HL-60 (cell line): ENCODE results near the gene KIF25.

Experiments used
- DNase-seq, 2 experiments: peaks; one replicate each; pipeline ENCODE4 v3.0.0-alpha.2; 2010 to 2020; ENCODE audit warnings: low read depth in 1 of 2, low spot score in 1 of 2
- H3K27ac ChIP-seq: fragments of 250-450 bp; sonication (Bioruptor Pico); replicated peaks from 2 replicates; pipeline ENCODE4 v1.5.1; 2020; ENCODE audit warnings: mild to moderate bottlenecking, moderate library complexity
- H3K27me3 ChIP-seq: fragments of 250-450 bp; sonication (Bioruptor Pico); 2 replicates; pipeline ENCODE4 v1.5.1; 2021; ENCODE audit warnings: mild to moderate bottlenecking, moderate library complexity; ENCODE audit not compliant: insufficient read depth, poor library complexity, severe bottlenecking
- H3K4me3 ChIP-seq: replicated peaks from 2 replicates; pipeline ENCODE4 v1.5.1; 2011; ENCODE audit warnings: mild to moderate bottlenecking, control low read depth, low read length; ENCODE audit not compliant: insufficient read depth
- CTCF ChIP-seq: IDR thresholded peaks from one replicate; pipeline ENCODE4 v1.5.1; 2011; ENCODE audit warnings: low read length, control low read depth, inconsistent platforms; ENCODE audit not compliant: insufficient read depth
- GABPA ChIP-seq: IDR thresholded peaks from 2 replicates; pipeline ENCODE4 v1.6.1; 2012; ENCODE audit warnings: low read depth
- POLR2AphosphoS5 ChIP-seq: IDR thresholded peaks from 2 replicates; pipeline ENCODE4 v1.6.1; 2012; ENCODE audit warnings: low read depth
- SPI1 ChIP-seq: IDR thresholded peaks from 2 replicates; pipeline ENCODE4 v1.6.1; 2012; ENCODE audit warnings: low read depth, mild to moderate bottlenecking, borderline replicate concordance
- TF ChIP-seq, protein P1 (sequence below): IDR thresholded peaks from 2 replicates; pipeline ENCODE4 v1.6.1; 2012; ENCODE audit warnings: low read depth; ENCODE audit not compliant: insufficient replicate concordance

Gene KIF25

DNA sequence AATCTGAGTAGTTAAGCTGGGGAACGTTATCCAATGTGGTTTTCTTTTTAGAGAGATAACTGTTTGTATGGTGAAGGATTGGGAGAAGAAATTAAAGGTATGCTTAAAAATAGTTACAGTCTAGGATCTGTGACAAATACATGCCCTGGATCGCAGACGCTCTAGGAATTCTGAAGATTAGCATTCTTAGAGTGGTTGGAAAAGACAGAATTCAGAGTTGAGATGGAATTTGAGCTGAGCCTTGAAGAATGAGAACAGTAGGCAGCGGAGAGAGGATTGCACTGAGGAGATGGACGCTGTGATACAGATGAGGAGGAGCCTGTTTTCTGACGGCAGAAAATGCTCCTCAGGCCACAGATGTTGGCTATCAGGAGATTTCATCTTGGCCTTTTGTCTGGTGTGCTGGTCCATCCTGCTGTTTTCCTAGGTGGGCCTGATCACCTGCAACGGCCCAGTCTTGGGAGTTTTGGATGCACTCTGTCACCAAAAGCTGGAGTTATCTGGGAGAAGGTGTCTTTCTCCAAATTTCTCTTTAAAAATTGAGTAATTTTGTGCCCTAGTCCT, 48.3 kb upstream of the KIF25 start:
- no peak overlapping the region for H3K4me3 ChIP-seq
- no peak for TF ChIP-seq CTCF
- no peak for TF ChIP-seq SPI1
- no peak for TF ChIP-seq POLR2AphosphoS5
- H3K27me3 ChIP-seq, result no peaks in the 10 kb centered on the region
- no peak overlapping the region for H3K27ac ChIP-seq
- DNase-seq, result no peak

- TF ChIP-seq, protein P1, sequence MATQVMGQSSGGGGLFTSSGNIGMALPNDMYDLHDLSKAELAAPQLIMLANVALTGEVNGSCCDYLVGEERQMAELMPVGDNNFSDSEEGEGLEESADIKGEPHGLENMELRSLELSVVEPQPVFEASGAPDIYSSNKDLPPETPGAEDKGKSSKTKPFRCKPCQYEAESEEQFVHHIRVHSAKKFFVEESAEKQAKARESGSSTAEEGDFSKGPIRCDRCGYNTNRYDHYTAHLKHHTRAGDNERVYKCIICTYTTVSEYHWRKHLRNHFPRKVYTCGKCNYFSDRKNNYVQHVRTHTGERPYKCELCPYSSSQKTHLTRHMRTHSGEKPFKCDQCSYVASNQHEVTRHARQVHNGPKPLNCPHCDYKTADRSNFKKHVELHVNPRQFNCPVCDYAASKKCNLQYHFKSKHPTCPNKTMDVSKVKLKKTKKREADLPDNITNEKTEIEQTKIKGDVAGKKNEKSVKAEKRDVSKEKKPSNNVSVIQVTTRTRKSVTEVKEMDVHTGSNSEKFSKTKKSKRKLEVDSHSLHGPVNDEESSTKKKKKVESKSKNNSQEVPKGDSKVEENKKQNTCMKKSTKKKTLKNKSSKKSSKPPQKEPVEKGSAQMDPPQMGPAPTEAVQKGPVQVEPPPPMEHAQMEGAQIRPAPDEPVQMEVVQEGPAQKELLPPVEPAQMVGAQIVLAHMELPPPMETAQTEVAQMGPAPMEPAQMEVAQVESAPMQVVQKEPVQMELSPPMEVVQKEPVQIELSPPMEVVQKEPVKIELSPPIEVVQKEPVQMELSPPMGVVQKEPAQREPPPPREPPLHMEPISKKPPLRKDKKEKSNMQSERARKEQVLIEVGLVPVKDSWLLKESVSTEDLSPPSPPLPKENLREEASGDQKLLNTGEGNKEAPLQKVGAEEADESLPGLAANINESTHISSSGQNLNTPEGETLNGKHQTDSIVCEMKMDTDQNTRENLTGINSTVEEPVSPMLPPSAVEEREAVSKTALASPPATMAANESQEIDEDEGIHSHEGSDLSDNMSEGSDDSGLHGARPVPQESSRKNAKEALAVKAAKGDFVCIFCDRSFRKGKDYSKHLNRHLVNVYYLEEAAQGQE, result no peak
- no peak for TF ChIP-seq GABPA
- no peak for TF ChIP-seq CTCF
- no peak for TF ChIP-seq SPI1
- DNase-seq, result no peak
- no peak overlapping the region for H3K4me3 ChIP-seq
- no peak overlapping the region for H3K27ac ChIP-seq
- no peaks in the 10 kb centered on the region for H3K27me3 ChIP-seq
Observed at GRCh38 chr6:167951781-167952511, 45.5 kb upstream of the KIF25 start.

DNA sequence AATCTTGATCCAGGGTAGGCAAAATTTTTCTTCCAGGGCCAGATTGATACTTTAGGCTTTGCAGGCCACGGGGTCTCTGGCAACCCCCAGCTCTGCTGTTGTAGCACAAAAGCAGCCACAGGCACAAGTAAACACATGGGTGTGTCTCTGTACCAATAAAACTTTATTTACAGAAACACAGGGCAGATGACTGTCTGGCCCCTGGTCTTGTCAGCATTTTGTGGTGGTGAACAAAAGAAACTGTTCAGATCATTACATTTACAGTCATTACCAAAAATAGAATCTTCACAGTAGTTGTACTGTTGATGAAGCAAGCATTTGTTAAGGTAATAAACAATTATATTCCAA, 45.0 kb upstream of the KIF25 start:
- no peak for TF ChIP-seq SPI1
- no peak for TF ChIP-seq POLR2AphosphoS5
- TF ChIP-seq GABPA, result no peak
- TF ChIP-seq, protein P1, result no peak
- no peak for TF ChIP-seq CTCF
- Histone ChIP-seq H3K27ac (no peak overlapping the region), H3K27me3 (no peaks in the 10 kb centered on the region), H3K4me3 (no peak overlapping the region)
- no peak for DNase-seq

DNA sequence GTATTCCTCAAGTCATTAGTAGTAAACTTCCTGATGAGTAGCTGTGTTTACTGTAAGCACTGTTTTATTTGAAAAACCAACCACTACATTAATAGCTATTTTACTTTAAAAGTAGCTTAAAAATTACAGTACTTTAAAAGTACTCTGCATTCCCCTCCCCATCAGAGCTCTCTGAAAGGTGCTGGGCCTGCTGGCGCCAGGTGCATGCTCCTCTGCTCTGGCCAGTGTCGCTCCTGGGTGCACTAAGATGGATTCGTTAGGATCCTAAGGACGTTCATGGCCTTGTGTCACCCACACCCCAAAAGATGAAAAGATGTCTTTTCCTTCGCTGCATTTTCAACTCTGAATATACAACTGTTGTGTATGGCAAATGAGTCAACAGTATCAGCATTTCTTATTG, 43.9 kb upstream of the KIF25 start:
- TF ChIP-seq GABPA, result no peak
- TF ChIP-seq SPI1, result no peak
- TF ChIP-seq, protein P1, result no peak
- no peak for TF ChIP-seq POLR2AphosphoS5
- TF ChIP-seq CTCF, result no peak
- Histone ChIP-seq H3K27me3 (no peaks in the 10 kb centered on the region), H3K27ac (no peak overlapping the region), H3K4me3 (no peak overlapping the region)
- no peak for DNase-seq
